Neuronal stem cell (in vitro differentiated cells): ENCODE data around the gene SUPV3L1.

Experiments used
- DNase-seq: peaks from one replicate; pipeline ENCODE4 v3.0.0-alpha.2; 2013; ENCODE audit warnings: low spot score
- H2AFZ ChIP-seq: one replicate; pipeline ENCODE4 v1.6.1; 2013; ENCODE audit warnings: mild to moderate bottlenecking, low read length, inconsistent platforms
- H2AK5ac ChIP-seq: 2 replicates; pipeline ENCODE4 v1.6.1; 2013; ENCODE audit warnings: low read depth, mild to moderate bottlenecking, inconsistent platforms, low read length, moderate library complexity, mixed read lengths
- H2BK120ac ChIP-seq: 2 replicates; pipeline ENCODE4 v1.6.1; 2013; ENCODE audit warnings: low read depth, mild to moderate bottlenecking, inconsistent platforms, low read length, moderate library complexity, mixed read lengths
- H2BK12ac ChIP-seq: one replicate; pipeline ENCODE4 v1.6.1; 2013; ENCODE audit warnings: low read length, inconsistent platforms
- H2BK15ac ChIP-seq: 2 replicates; pipeline ENCODE4 v1.6.1; 2013; ENCODE audit warnings: mild to moderate bottlenecking, low read length, inconsistent platforms, mixed read lengths
- H2BK5ac ChIP-seq: one replicate; pipeline ENCODE4 v1.6.1; 2013; ENCODE audit warnings: inconsistent platforms, mild to moderate bottlenecking, low read length, moderate library complexity
- H3K14ac ChIP-seq: one replicate; pipeline ENCODE4 v1.6.1; 2013; ENCODE audit warnings: low read length, inconsistent platforms
- H3K18ac ChIP-seq: 2 replicates; pipeline ENCODE4 v1.6.1; 2013; ENCODE audit warnings: low read length, inconsistent platforms
- H3K23ac ChIP-seq: 2 replicates; pipeline ENCODE4 v1.6.1; 2013; ENCODE audit warnings: low read depth, mild to moderate bottlenecking, mixed read lengths, low read length, inconsistent platforms; ENCODE audit not compliant: poor library complexity
- H3K27ac ChIP-seq: replicated peaks from 3 replicates; pipeline ENCODE4 v1.5.1; 2013; ENCODE audit warnings: low read length, inconsistent platforms
- H3K27me3 ChIP-seq, 3 experiments: 2 replicates each; pipeline ENCODE4 v1.6.1; 2013; ENCODE audit warnings: low read length in 3 of 3, mild to moderate bottlenecking in 2 of 3, inconsistent platforms in 1 of 3, low read depth in 1 of 3, mixed read lengths in 1 of 3, moderate library complexity in 1 of 3; ENCODE audit not compliant: control insufficient read depth in 3 of 3, insufficient read depth in 3 of 3
- H3K36me3 ChIP-seq, 2 donors: replicated peaks in 1 of 2; 2 replicates each; pipeline ENCODE4 v1.6.1; 2013; ENCODE audit warnings: low read length in 2 of 2; ENCODE audit not compliant: control insufficient read depth in 2 of 2, insufficient read depth in 2 of 2
- H3K4ac ChIP-seq: 2 replicates; pipeline ENCODE4 v1.6.1; 2013; ENCODE audit warnings: inconsistent platforms, mild to moderate bottlenecking, low read length, moderate library complexity
- H3K4me1 ChIP-seq, 2 donors: 1 replicate in 1 of 2; 2 replicates in 1 of 2; pipeline ENCODE4 v1.6.1; 2013; ENCODE audit warnings: low read length in 2 of 2, low read depth in 1 of 2; ENCODE audit not compliant: control insufficient read depth in 2 of 2, insufficient read depth in 1 of 2
- H3K4me2 ChIP-seq: one replicate; pipeline ENCODE4 v1.6.1; 2013; ENCODE audit warnings: mild to moderate bottlenecking, low read length, inconsistent platforms; ENCODE audit not compliant: insufficient read depth, poor library complexity, severe bottlenecking
- H3K4me3 ChIP-seq, 2 donors: 2 replicates each; pipeline ENCODE4 v1.5.1; 2013; ENCODE audit warnings: low read length in 2 of 2, mild to moderate bottlenecking in 2 of 2, inconsistent platforms in 1 of 2, moderate library complexity in 1 of 2
- H3K79me1 ChIP-seq: one replicate; pipeline ENCODE4 v1.6.1; 2013; ENCODE audit warnings: low read depth, mild to moderate bottlenecking, inconsistent platforms, low read length, moderate library complexity
- H3K9ac ChIP-seq: one replicate; pipeline ENCODE4 v1.6.1; 2013; ENCODE audit warnings: mild to moderate bottlenecking, low read depth, low read length, inconsistent platforms; ENCODE audit not compliant: poor library complexity
- H3K9me3 ChIP-seq, 2 donors: replicated peaks in 1 of 2; 2 replicates each; pipeline versions ENCODE3 to v1.6.1; 2013; ENCODE audit warnings: low read length in 2 of 2, mild to moderate bottlenecking in 2 of 2, inconsistent platforms in 1 of 2, low read depth in 1 of 2, mixed read lengths in 1 of 2, moderate library complexity in 1 of 2; ENCODE audit not compliant: control insufficient read depth in 2 of 2, insufficient read depth in 1 of 2
- H4K8ac ChIP-seq: one replicate; pipeline ENCODE4 v1.6.1; 2013; ENCODE audit warnings: low read depth, mild to moderate bottlenecking, inconsistent platforms, low read length, moderate library complexity
- H4K91ac ChIP-seq: one replicate; pipeline ENCODE4 v1.6.1; 2013; ENCODE audit warnings: low read length, low read depth, mild to moderate bottlenecking, inconsistent platforms; ENCODE audit not compliant: poor library complexity
- WGBS, 2 donors: extraction: QIAGEN DNeasy Blood & Tissue Kit; methylation state at CpG; one replicate each; pipeline ENCODE4 v1.1.7; 2013; ENCODE audit warnings: missing lambda C conversion rate in 2 of 2, mixed read lengths in 1 of 2; ENCODE audit not compliant: insufficient read length in 2 of 2, insufficient replicate concordance in 1 of 2; ENCODE audit errors: extremely low coverage in 2 of 2; 5-methylcytosine and 5-hydroxymethylcytosine counted together

Gene SUPV3L1

GRCh38 chr10:69214666-69215131 is 34.7 kb downstream of the SUPV3L1 start:
- Histone ChIP-seq H3K27ac (no peak overlapping the region), H3K4me1 (peaks cover 5 to 6% of the 10 kb centered on the region in 2 donors), H3K79me1 (no peaks in the 10 kb centered on the region), H3K27me3 (no peaks in the 10 kb centered on the region), H3K4me3 (no peak overlapping the region), H3K18ac (no peak overlapping the region), H3K4ac (no peak overlapping the region), H2AFZ (no peak overlapping the region), H4K8ac (no peak overlapping the region), H3K4me2 (no peak overlapping the region), H2BK120ac (no peak overlapping the region), H2BK15ac (no peak overlapping the region), H3K14ac (no peak overlapping the region), H3K23ac (no peak overlapping the region), H2AK5ac (no peak overlapping the region), H2BK12ac (no peak overlapping the region), H3K36me3 (no peaks in the 10 kb centered on the region), H4K91ac (no peak overlapping the region), H3K9me3 (no peaks in the 10 kb centered on the region), H3K9ac (no peak overlapping the region), H2BK5ac (no peak overlapping the region)
- no peak for DNase-seq
- WGBS, 2 donors: no CpG with 5 or more reads among the region's 6 CpGs

GRCh38 chr10:69215405-69216171 is 35.6 kb downstream of the SUPV3L1 start:
- Histone ChIP-seq H2AFZ (no peak overlapping the region), H4K91ac (no peak overlapping the region), H4K8ac (no peak overlapping the region), H2BK5ac (no peak overlapping the region), H2BK15ac (no peak overlapping the region), H3K18ac (no peak overlapping the region), H3K79me1 (no peaks in the 10 kb centered on the region), H3K14ac (no peak overlapping the region), H3K4me3 (no peak overlapping the region), H3K4me1 (peaks cover 4 to 6% of the 10 kb centered on the region in 2 donors), H3K27me3 (no peaks in the 10 kb centered on the region), H3K23ac (no peak overlapping the region), H3K9me3 (no peaks in the 10 kb centered on the region), H3K4me2 (no peak overlapping the region), H2BK12ac (no peak overlapping the region), H3K9ac (no peak overlapping the region), H3K36me3 (no peaks in the 10 kb centered on the region), H3K27ac (no peak overlapping the region), H2AK5ac (no peak overlapping the region), H2BK120ac (no peak overlapping the region), H3K4ac (no peak overlapping the region)
- no peak for DNase-seq
- no CpG with 5 or more reads among the region's 10 CpGs for WGBS, 2 donors

- Histone ChIP-seq H3K9ac (no peak overlapping the region), H3K18ac (no peak overlapping the region), H2BK15ac (no peak overlapping the region), H2BK120ac (no peak overlapping the region), H3K27ac (no peak overlapping the region), H2AFZ (no peak overlapping the region), H3K23ac (no peak overlapping the region), H3K9me3 (no peaks in the 10 kb centered on the region), H3K27me3 (no peaks in the 10 kb centered on the region), H3K4me1 (no peaks in the 10 kb centered on the region), H3K79me1 (no peaks in the 10 kb centered on the region), H2BK5ac (no peak overlapping the region), H4K8ac (no peak overlapping the region), H4K91ac (no peak overlapping the region), H3K4me3 (no peak overlapping the region), H2BK12ac (no peak overlapping the region), H3K4ac (no peak overlapping the region), H3K14ac (no peak overlapping the region), H3K4me2 (no peak overlapping the region), H2AK5ac (no peak overlapping the region), H3K36me3 (no peaks in the 10 kb centered on the region)
- no peak for DNase-seq
- WGBS, 2 donors: no CpG with 5 or more reads among the region's 11 CpGs
Observed at GRCh38 chr10:69216577-69217118, 36.6 kb downstream of the SUPV3L1 start.

- Histone ChIP-seq H3K27ac (no peak overlapping the region), H3K4me1 (no peaks in the 10 kb centered on the region), H2AK5ac (no peak overlapping the region), H3K36me3 (no peaks in the 10 kb centered on the region), H2BK5ac (no peak overlapping the region), H4K8ac (no peak overlapping the region), H3K4me3 (no peak overlapping the region), H2BK12ac (no peak overlapping the region), H3K9me3 (no peaks in the 10 kb centered on the region), H3K4me2 (no peak overlapping the region), H3K4ac (no peak overlapping the region), H3K9ac (no peak overlapping the region), H3K18ac (no peak overlapping the region), H3K27me3 (no peaks in the 10 kb centered on the region), H3K23ac (no peak overlapping the region), H2BK15ac (no peak overlapping the region), H4K91ac (no peak overlapping the region), H3K14ac (no peak overlapping the region), H2AFZ (no peak overlapping the region), H3K79me1 (no peaks in the 10 kb centered on the region), H2BK120ac (no peak overlapping the region)
- WGBS, 2 donors: no CpG with 5 or more reads among the region's 4 CpGs
- no peak for DNase-seq
Observed at GRCh38 chr10:69217119-69217754, 37.2 kb downstream of the SUPV3L1 start.
